Body of pancreas (tissue), 4 donors: ENCODE results near the gene CYP2U1.

ENCODE experiments used
- POLR2A ChIP-seq, 3 donors: fragments of 450-650 bp; IDR thresholded peaks; one replicate each; pipeline ENCODE4 v1.6.1; 2016; ENCODE audit warnings: antibody characterized with exemption in 3 of 3, mild to moderate bottlenecking in 2 of 3
- TF ChIP-seq, protein P1 (sequence below), 7 experiments: fragments of 450-650 bp in 4 of 7; fragments of 200-600 bp in 3 of 7; sonication (generic) in 3 of 7; IDR thresholded peaks; one replicate each; pipeline ENCODE4 v1.5.1; 2016 to 2019; ENCODE audit warnings: antibody characterized with exemption in 7 of 7

DNA sequence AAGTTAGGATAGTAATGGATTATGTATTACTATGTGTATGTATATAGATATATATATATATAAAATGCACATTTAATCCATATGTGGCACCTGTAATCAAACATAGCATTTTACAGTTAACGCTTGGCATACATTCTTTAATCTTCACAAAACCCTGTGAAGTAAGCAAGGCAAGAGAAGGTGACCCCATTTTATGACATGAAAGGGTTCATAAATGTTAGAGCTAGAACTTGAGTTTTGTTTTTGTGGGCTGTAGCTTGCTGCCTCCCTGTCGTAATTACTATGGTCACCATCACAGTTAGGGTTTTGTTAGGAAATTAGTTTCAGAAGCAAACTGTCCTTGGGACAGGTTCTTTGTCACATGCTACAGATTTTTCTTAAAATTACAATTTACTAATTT is 13.8 kb upstream of the CYP2U1 start:
- TF ChIP-seq, protein P1, sequence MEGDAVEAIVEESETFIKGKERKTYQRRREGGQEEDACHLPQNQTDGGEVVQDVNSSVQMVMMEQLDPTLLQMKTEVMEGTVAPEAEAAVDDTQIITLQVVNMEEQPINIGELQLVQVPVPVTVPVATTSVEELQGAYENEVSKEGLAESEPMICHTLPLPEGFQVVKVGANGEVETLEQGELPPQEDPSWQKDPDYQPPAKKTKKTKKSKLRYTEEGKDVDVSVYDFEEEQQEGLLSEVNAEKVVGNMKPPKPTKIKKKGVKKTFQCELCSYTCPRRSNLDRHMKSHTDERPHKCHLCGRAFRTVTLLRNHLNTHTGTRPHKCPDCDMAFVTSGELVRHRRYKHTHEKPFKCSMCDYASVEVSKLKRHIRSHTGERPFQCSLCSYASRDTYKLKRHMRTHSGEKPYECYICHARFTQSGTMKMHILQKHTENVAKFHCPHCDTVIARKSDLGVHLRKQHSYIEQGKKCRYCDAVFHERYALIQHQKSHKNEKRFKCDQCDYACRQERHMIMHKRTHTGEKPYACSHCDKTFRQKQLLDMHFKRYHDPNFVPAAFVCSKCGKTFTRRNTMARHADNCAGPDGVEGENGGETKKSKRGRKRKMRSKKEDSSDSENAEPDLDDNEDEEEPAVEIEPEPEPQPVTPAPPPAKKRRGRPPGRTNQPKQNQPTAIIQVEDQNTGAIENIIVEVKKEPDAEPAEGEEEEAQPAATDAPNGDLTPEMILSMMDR (IDR thresholded peaks at IDR 0.05) = no peak
- no peak for TF ChIP-seq POLR2A (IDR thresholded peaks at IDR 0.05)
